ENCODE results near the gene GSKIP.

Gene GSKIP

DNA sequence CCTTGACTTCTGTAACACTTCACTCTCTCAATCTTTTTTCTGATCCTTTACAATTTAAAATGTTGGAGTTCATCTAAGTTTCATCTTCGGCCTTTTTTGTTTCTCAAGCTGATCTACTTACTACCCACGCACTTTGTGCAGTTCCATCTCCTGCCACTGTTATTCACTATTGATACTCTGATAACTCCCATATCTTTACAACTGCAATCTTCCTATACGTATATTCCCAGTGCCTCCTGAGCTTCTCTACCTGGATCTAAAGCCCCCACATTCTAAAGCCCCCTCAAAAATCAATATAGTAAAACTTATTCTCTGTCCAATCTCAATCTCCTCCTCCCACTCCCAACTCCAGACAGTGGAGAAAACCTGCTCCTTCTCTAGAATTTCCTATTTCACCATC is 6.1 kb upstream of the GSKIP start:
- TF ChIP-seq, protein P1, sequence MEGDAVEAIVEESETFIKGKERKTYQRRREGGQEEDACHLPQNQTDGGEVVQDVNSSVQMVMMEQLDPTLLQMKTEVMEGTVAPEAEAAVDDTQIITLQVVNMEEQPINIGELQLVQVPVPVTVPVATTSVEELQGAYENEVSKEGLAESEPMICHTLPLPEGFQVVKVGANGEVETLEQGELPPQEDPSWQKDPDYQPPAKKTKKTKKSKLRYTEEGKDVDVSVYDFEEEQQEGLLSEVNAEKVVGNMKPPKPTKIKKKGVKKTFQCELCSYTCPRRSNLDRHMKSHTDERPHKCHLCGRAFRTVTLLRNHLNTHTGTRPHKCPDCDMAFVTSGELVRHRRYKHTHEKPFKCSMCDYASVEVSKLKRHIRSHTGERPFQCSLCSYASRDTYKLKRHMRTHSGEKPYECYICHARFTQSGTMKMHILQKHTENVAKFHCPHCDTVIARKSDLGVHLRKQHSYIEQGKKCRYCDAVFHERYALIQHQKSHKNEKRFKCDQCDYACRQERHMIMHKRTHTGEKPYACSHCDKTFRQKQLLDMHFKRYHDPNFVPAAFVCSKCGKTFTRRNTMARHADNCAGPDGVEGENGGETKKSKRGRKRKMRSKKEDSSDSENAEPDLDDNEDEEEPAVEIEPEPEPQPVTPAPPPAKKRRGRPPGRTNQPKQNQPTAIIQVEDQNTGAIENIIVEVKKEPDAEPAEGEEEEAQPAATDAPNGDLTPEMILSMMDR (IDR thresholded peaks at IDR 0.05; ENCODE audit: low read depth, low read length, missing control alignments): no peak
- no peak for DNase-seq (ENCODE audit: extremely low read depth, low read depth)
- no peak overlapping the region for H3K4me3 ChIP-seq (replicated peaks; ENCODE audit: low read depth, low read length)

DNA sequence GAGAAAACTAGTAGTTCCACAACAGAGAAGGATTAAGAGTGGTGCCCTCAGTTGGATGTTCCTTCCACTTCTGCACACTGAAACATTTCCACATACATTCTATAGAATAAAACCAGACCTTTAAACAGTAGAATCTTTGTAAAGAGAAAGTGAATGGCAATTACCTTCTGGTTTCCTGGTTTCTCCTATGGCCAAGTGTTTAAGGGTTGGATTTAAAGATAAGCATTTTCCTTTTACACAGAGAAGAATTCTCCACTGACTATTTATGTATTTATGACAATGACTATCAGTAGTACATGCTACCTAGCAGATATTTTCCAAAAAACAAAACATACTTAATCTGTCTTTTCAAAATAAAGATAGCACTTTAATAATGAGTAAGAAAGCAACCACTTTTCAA is 3.4 kb upstream of the GSKIP start:
- H3K4me3 ChIP-seq (replicated peaks; ENCODE audit: low read depth, low read length): no peak overlapping the region
- TF ChIP-seq, protein P1 (IDR thresholded peaks at IDR 0.05; ENCODE audit: low read depth, low read length, missing control alignments): no peak
- no peak for DNase-seq (ENCODE audit: extremely low read depth, low read depth)

DNA sequence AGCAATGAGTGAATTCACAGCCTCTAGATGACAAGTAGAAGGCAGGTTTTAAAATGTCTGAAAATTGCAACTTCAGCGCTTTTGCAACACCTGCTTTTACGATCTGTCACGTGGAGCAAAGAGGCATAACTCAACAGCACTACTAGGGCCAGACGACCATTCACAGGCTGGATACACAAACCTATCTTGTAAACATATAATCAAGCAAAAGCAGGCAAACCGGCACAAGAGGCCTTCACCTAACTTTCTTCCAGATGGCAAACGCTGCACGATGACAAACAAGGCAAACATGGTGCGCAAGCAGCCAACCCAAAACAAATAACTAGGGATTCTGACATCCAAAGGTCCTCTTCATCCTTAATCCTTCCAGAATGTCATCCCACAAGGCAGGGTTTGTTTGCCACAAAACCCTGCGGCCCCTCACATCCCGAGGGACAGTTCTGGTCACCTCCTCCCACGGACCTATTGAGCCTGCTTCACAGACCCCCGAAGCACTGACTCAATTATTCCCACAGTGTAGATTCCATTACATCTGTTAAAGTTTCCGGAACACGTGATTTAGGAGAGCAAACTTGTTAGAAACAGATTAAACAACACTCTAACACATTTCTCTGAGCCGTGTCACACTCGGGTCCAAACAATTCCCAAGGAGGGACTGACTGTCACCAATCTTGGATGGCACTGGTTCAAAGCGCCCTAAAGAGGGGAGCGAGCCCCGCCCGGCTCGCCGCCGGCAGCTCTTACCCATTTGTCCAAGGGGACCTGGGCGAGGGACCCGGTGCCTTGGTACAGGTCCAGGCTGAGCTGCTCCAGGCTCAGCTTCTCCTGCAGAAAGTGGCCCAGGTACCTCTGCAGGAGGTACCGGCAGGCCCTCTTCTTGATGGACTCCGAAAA is 1.0 kb upstream of the GSKIP start:
- TF ChIP-seq, protein P1 (IDR thresholded peaks at IDR 0.05; ENCODE audit: low read depth, low read length, missing control alignments): no peak
- no peak for DNase-seq (ENCODE audit: extremely low read depth, low read depth)
- peak overlapping the region; percentile 70 for H3K4me3 ChIP-seq (replicated peaks; ENCODE audit: low read depth, low read length)

DNA sequence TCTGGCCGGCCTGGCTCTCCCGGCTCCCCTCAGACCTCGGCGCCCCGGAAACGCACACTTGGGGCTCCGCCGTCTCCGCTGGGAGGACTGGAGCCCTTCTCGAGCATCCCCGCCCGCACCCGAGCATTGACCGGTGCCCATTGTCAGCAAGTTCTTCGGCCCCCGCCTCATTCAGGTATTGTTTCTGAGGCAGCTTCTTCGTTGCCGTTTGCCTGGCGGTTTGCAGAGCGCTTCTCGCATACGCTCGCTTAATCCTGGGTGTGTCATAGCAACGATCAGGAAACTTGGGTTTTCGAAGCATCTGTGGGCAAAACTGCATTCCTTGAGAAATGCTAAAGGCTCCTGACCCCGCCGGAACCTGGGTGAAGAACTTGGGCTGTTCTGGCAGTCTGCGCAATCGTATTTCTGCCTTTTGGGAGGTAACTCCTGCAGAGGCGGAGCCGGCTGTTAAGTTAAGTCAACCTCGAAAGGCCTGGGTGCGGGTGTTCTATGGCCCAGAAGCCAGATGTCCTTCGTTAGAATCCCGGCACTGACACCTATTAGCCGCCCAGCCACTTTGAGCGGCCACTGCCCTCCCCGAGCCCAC is 518 bp downstream of the GSKIP start:
- peak overlapping the region; percentile 70 for H3K4me3 ChIP-seq (replicated peaks; ENCODE audit: low read depth, low read length)
- no peak for DNase-seq (ENCODE audit: extremely low read depth, low read depth)
- TF ChIP-seq, protein P1 (IDR thresholded peaks at IDR 0.05; ENCODE audit: low read depth, low read length, missing control alignments): no peak

DNA sequence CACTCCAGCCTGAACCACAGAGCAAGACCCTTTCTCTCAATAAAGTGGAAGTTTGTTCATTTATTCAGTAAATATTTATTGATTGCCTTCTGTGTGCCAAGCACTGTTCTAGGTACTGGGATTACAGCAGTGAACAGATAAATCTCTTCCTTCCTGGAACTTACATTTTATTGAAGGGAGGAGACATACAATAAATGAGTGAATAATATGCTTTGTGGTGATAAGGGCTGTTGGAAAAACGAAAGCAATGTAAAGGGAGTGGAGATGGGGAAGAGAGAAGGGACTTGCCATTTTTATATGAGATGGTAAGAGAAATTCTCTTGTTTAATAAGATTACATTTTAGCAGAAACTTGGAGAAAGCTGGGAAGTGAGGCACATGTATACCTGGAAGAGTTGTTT is 1.6 kb downstream of the GSKIP start:
- DNase-seq (ENCODE audit: extremely low read depth, low read depth): no peak
- H3K4me3 ChIP-seq (replicated peaks; ENCODE audit: low read depth, low read length): no peak overlapping the region; the same call in 1 of the 2 replicates
- TF ChIP-seq, protein P1 (IDR thresholded peaks at IDR 0.05; ENCODE audit: low read depth, low read length, missing control alignments): no peak

DNA sequence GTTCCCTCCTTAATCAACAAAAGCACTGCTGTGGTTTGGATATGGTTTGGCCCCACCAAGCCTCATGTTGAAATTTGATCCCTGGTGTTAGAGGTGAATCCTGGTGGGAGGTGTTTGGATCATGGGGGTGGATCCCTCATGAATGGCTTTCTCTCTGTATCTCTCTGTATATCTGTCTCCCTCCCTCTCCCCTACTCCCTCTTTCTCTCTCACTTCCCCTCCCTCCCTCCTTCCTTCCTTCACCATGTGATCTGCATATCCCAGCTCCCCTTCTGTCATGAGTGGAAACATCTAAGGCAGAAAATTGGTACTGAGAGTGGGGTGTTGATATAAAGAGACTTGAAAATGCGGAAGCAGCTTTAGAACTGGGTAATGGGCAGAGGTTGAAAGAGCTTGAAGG is 5.2 kb downstream of the GSKIP start:
- TF ChIP-seq, protein P1 (IDR thresholded peaks at IDR 0.05; ENCODE audit: low read depth, low read length, missing control alignments): no peak
- no peak overlapping the region for H3K4me3 ChIP-seq (replicated peaks; ENCODE audit: low read depth, low read length)
- no peak for DNase-seq (ENCODE audit: extremely low read depth, low read depth)
